ENCODE data around the gene JPH3.

JPH3 gene

GRCh38 chr16:87641721-87642120, 39.4 kb downstream of the JPH3 start:
- DNase-seq (ENCODE audit: extremely low spot score): no peak
- POLR2A ChIA-PET: no interaction called here
- CTCF ChIA-PET: no interaction called here
- no peak for TF ChIP-seq L3MBTL2 (conservative IDR thresholded peaks at IDR 0.05)
- TF ChIP-seq NFRKB (IDR thresholded peaks at IDR 0.05): no peak
- no peak for TF ChIP-seq PKNOX1 (IDR thresholded peaks at IDR 0.05)
- no peak for TF ChIP-seq ARNT (IDR thresholded peaks at IDR 0.05)
- TF ChIP-seq ZNF384 (IDR thresholded peaks at IDR 0.05): no peak
- no peak for TF ChIP-seq FOXA1 (IDR thresholded peaks at IDR 0.05)
- no peak for TF ChIP-seq LEF1 (IDR thresholded peaks at IDR 0.05; ENCODE audit: borderline replicate concordance)
- no peak for TF ChIP-seq SUZ12 (IDR thresholded peaks at IDR 0.05)
- TF ChIP-seq FOXM1 (IDR thresholded peaks at IDR 0.05; ENCODE audit: borderline replicate concordance): no peak
- TF ChIP-seq TARDBP (IDR thresholded peaks at IDR 0.05): no peak
- no peak for TF ChIP-seq ELF4 (IDR thresholded peaks at IDR 0.05)

GRCh38 chr16:87642491-87642890, 40.2 kb downstream of the JPH3 start:
- TF ChIP-seq ELF4 (IDR thresholded peaks at IDR 0.05) (no peak), FOXA1 (IDR thresholded peaks at IDR 0.05) (no peak), L3MBTL2 (conservative IDR thresholded peaks at IDR 0.05) (no peak), NFRKB (IDR thresholded peaks at IDR 0.05) (no peak)
- POLR2A ChIA-PET: no interaction called here
- no peak for DNase-seq (ENCODE audit: extremely low spot score)
- CTCF ChIA-PET: no interaction called here

GRCh38 chr16:87644186-87644585, 41.9 kb downstream of the JPH3 start:
- TF ChIP-seq TARDBP (IDR thresholded peaks at IDR 0.05): no peak
- TF ChIP-seq NFRKB (IDR thresholded peaks at IDR 0.05): no peak
- no peak for TF ChIP-seq SP1 (IDR thresholded peaks at IDR 0.05)
- no peak for TF ChIP-seq FOXA1 (IDR thresholded peaks at IDR 0.05)
- no peak for TF ChIP-seq FOXM1 (IDR thresholded peaks at IDR 0.05; ENCODE audit: borderline replicate concordance)
- TF ChIP-seq BHLHE40 (IDR thresholded peaks at IDR 0.05; ENCODE audit: borderline replicate concordance): no peak
- TF ChIP-seq SUZ12 (IDR thresholded peaks at IDR 0.05): no peak
- no peak for TF ChIP-seq ELF4 (IDR thresholded peaks at IDR 0.05)
- no peak for TF ChIP-seq ARNT (IDR thresholded peaks at IDR 0.05)
- no peak for TF ChIP-seq CTBP1 (IDR thresholded peaks at IDR 0.05; ENCODE audit: borderline replicate concordance)
- TF ChIP-seq FOXK2 (IDR thresholded peaks at IDR 0.05): no peak
- no peak for TF ChIP-seq LEF1 (IDR thresholded peaks at IDR 0.05; ENCODE audit: borderline replicate concordance)
- no peak for TF ChIP-seq HDGF (IDR thresholded peaks at IDR 0.05; ENCODE audit: borderline replicate concordance)
- TF ChIP-seq PKNOX1 (IDR thresholded peaks at IDR 0.05): no peak
- no peak for TF ChIP-seq L3MBTL2 (conservative IDR thresholded peaks at IDR 0.05)
- TF ChIP-seq ZNF384 (IDR thresholded peaks at IDR 0.05): no peak
- ChIA-PET POLR2A (no interaction called here), CTCF (no interaction called here)
- DNase-seq (ENCODE audit: extremely low spot score): no peak

- POLR2A ChIA-PET: no interaction called here
- TF ChIP-seq CTBP1 (IDR thresholded peaks at IDR 0.05; ENCODE audit: borderline replicate concordance) (no peak), SUZ12 (IDR thresholded peaks at IDR 0.05) (no peak), ZNF384 (IDR thresholded peaks at IDR 0.05) (no peak), ELF4 (IDR thresholded peaks at IDR 0.05) (no peak), L3MBTL2 (conservative IDR thresholded peaks at IDR 0.05) (no peak), FOXA1 (IDR thresholded peaks at IDR 0.05) (no peak), HDGF (IDR thresholded peaks at IDR 0.05; ENCODE audit: borderline replicate concordance) (no peak)
- CTCF ChIA-PET: no interaction called here
- DNase-seq (ENCODE audit: extremely low spot score): no peak
Observed at GRCh38 chr16:87644596-87644995, 42.3 kb downstream of the JPH3 start.

- ChIA-PET CTCF (interaction anchor here (1.5 kb wide), 1 partner anchor 10 kb away, joined by 10 read pairs; no protein-coding TSS in a partner anchor), POLR2A (no interaction called here)
- no peak for DNase-seq (ENCODE audit: extremely low spot score)
- TF ChIP-seq ELF4 (IDR thresholded peaks at IDR 0.05) (no peak), CTBP1 (IDR thresholded peaks at IDR 0.05; ENCODE audit: borderline replicate concordance) (no peak), HDGF (IDR thresholded peaks at IDR 0.05; ENCODE audit: borderline replicate concordance) (no peak), FOXA1 (IDR thresholded peaks at IDR 0.05) (no peak), LEF1 (IDR thresholded peaks at IDR 0.05; ENCODE audit: borderline replicate concordance) (no peak), FOXM1 (IDR thresholded peaks at IDR 0.05; ENCODE audit: borderline replicate concordance) (no peak), PKNOX1 (IDR thresholded peaks at IDR 0.05) (no peak)
Observed at GRCh38 chr16:87645802-87646201, 43.5 kb downstream of the JPH3 start.

- TF ChIP-seq ELF4 (IDR thresholded peaks at IDR 0.05) (no peak), ZNF384 (IDR thresholded peaks at IDR 0.05) (no peak), L3MBTL2 (conservative IDR thresholded peaks at IDR 0.05) (no peak), HDGF (IDR thresholded peaks at IDR 0.05; ENCODE audit: borderline replicate concordance) (no peak), FOXA1 (IDR thresholded peaks at IDR 0.05) (no peak), PKNOX1 (IDR thresholded peaks at IDR 0.05) (no peak), CTBP1 (IDR thresholded peaks at IDR 0.05; ENCODE audit: borderline replicate concordance) (no peak), BHLHE40 (IDR thresholded peaks at IDR 0.05; ENCODE audit: borderline replicate concordance) (no peak), FOXM1 (IDR thresholded peaks at IDR 0.05; ENCODE audit: borderline replicate concordance) (no peak), NFRKB (IDR thresholded peaks at IDR 0.05) (no peak)
- DNase-seq (ENCODE audit: extremely low spot score): no peak
- ChIA-PET POLR2A (no interaction called here), CTCF (interaction anchor here (1.0 to 1.5 kb wide), 2 partner anchors 12 to 59 kb away, joined by 4 to 10 read pairs; no protein-coding TSS in a partner anchor)
Observed at GRCh38 chr16:87647431-87648185, 45.3 kb downstream of the JPH3 start.

Measured in HEK293T (cell line).